Measurements from ENCODE around the gene ABHD8.

- TF ChIP-seq GATA2 (IDR thresholded peaks at IDR 0.05; ENCODE audit: low read depth, low read length): no peak
- no peak for TF ChIP-seq GATA3 (IDR thresholded peaks at IDR 0.05; ENCODE audit: low read depth, low read length)
These were observed 16.4 kb upstream of the ABHD8 start for GRCh38 chr19:17319473-17320238.

All from SH-SY5Y (cell line).